CMK (cell line): ENCODE measurements around the gene DCTN2.

Experiments used
- DNase-seq: peaks from one replicate; pipeline ENCODE4 v3.0.0-alpha.2; 2010; ENCODE audit warnings: low read depth

DCTN2 gene

GRCh38 chr12:57549909-57550640, 3.1 kb upstream of the DCTN2 start, which contains the start of gene KIF5A:
Gene KIF5A, plus strand, starts transcription at chr12:57550044. Its CDS starts 228 bp downstream, at chr12:57550272.
- no peak for DNase-seq

DNA sequence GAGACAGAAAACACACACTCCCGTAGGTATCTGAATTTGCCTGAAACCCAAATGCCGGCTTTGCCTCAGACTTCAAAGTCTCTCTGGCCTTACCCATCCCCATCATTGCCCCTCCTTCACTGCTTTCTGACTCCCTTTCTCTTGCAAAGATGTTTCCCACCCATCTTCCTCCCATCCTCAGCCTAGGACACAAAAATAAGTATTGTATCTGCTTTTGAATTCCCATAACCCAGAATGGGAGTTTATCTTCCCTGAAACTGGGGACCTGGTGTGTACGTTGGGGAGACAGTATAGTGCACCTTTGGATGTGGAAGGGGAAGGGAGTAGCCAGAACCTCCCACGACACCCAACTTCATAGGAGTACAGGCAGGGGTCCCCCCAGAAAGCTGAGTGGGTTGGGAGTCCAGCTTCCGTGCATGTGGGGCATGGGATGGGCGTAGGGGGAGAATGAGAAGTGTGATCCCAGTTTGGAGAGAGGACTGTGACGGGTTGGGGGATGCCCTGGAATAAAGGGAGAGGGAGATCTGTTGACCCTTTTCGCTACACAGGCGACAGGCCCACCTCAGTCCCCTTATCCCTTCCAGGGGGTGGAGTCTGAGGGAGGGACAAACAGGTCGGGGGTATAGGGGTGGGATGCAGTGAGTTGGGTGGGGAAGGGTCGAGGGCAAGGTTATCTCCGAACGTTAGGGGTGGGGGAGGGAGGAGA, 2.4 kb upstream of the DCTN2 start:
- DNase-seq: no peak

DNA sequence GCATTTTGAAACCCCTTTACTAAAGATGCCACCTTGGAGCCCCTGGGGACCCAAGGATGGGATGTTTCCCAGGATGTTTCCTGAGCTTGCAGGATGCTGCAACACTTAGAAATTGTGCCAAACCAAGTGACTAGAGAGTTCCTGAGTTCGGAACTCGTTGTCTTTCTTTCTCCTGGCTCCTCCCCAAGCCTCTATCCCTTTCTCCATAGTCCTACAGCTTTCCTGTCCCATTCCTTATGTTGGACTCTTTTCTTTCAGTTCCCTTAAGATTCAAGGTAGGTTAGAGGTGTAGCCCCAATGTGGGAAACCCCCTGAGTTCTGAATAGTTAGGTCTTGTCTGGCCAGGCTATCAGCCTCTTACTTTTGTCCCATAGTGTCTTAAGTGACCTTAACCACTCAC, 1.5 kb upstream of the DCTN2 start:
- no peak for DNase-seq

DNA sequence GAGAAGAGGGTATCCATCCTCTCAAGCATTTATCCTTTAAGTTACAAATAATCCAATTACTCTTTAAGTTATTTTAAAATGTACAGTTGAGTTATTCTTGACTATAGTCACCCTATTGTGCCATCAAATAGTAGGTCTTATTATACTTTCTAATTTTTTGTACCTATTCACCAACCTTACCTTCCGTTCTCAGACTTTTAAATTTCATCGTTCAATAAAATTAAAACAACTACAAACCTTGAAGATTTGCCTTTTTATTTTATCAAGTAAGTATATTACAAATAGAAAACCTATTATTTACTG, 972 bp upstream of the DCTN2 start:
- DNase-seq: no peak

- DNase-seq: no peak
Measured at GRCh38 chr12:57547288-57548012, 458 bp upstream of the DCTN2 start.

GRCh38 chr12:57545809-57546437, 1.1 kb downstream of the DCTN2 start:
- no peak for DNase-seq

- no peak for DNase-seq
Measured at GRCh38 chr12:57543581-57543980, 3.4 kb downstream of the DCTN2 start.

- DNase-seq: no peak
Measured at GRCh38 chr12:57541717-57542116, 5.3 kb downstream of the DCTN2 start.

DNA sequence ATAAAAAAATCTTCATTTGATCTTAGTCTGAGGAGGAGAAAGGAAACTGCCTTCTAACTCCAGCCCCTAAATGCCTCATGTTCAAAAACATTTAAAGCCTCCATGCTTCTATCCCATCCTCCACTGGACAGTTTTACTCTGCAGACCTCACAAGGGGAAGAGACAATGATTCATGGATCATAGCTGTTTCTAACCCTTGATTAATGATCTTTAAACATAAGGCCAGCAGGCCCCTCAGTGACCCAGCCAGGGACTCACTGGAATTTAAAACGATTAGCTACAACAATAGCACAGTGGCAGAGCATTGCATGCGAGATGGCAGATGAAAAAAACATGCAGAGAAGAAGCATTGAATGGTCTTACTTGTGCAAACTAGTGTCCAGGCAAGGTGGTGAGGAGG, 6.0 kb downstream of the DCTN2 start:
- no peak for DNase-seq

- DNase-seq: peak; percentile 86
Measured at GRCh38 chr12:57539134-57539768, 7.7 kb downstream of the DCTN2 start.

DNA sequence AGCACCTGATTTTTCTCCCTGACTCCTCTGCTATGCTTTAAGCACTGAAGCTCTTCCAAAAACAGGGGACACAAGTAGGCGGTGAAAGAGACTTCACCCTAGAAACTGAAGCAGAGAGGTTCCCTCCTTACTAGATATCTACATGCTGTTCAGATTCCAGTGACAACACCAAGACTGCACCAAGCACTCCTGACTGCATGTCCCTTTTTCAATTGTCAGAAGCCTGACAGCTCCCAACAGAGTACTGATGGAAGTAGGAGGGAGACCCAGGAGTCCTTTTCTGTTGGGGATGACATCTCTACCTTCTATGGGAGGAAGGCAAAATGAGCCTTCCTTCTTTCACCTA, 10.4 kb downstream of the DCTN2 start:
- DNase-seq: no peak

DNA sequence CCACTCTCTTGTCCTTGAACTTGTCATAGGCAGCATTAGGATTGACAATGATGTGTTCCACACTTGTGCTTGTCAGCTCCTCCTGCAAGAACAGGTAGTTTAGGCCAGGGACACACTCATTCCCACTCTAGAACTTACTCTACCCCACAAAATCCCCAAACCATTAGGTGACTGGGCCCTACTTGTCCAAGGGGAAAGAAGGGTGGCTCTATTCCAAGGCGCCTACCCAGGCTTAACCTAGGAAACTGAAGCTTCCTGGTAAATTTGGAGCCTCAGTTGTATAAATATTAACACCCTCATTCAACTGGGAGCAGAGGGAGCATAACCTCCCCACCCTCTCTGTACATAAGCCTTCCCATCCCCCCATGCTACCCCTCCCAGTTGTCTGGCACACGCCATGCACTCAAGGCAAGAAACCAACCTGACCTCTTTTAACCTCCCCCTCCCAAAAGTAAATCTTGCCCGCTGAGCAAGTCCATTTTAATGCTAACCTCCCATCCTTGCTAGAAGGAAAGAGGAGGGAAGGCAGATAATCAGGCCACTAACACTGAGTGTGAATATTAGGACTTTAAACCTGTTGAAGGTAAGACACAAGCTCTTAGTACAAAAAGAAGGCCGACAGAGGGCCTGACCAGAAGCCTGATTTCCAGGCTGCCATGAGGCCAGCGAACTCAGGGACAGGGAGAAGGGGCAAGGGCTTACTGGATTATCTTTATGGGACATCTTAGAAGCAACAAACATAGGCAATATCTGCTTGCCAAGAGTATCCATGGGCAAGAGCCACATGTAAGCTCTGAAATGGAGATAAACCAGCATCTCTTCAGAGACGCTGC, 11.0 kb downstream of the DCTN2 start:
- DNase-seq: no peak

- no peak for DNase-seq
Measured at GRCh38 chr12:57534991-57535543, 11.9 kb downstream of the DCTN2 start.

DNA sequence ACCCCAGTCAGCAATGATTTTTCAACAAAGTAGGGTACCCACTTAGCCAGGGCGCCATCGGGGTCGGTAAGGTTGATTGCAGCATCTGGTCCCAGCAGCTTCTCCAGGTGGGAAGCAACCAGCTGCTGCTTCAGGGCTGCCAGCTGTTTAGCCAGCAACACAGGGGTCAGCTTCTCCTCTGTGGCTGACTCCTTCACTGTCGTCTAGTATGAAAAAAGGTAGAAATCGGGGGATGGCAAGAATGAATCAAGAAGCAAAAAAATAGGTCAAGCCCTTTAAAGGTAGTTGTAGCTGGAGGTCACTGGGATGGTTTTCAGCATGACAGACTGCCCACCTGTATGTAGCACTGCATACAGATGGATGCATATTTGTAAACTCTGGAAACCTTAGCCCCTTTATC, 12.7 kb downstream of the DCTN2 start:
- DNase-seq: no peak

GRCh38 chr12:57533108-57533507, 13.9 kb downstream of the DCTN2 start:
- DNase-seq: no peak

DNA sequence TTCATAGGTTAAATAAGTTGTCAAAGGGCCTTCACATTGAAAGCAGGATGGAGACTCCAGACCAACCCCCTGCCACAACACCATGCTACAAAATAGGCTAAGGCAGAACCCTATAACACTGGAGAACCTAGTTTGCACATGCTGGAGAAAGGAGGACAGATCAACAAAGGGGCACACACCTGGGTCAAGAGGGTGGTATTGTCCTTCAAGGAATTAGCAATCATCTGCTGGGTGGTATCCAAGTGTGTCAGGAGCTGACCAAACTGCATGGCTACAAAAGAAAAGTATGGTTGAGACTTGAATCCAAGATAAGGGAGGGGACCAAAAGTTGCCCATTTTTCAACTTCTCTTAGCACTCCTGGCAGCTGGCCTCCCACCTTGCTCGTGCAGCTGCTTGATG, 15.2 kb downstream of the DCTN2 start:
- DNase-seq: no peak

GRCh38 chr12:57530396-57531142, 16.4 kb downstream of the DCTN2 start:
- DNase-seq: no peak

DNA sequence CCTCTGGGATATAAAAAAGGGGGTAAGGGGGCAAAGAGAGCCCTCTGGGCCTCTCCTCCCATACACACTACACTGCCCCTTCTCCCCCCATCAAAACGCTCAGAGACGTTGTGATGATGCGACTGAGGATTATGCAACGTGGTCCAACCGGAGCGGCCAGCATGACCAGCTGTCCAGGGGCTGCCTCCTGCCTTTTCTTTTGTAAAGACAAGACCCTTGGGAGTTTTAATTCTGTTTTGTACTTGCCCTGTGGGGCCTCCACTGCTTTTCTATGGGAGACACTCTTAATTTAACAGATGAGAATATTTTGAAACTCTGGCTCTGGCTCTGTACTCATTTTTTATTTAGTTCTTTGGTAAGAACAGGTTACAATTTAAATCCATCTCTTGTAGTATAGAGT, 17.2 kb downstream of the DCTN2 start:
- DNase-seq: no peak

DNA sequence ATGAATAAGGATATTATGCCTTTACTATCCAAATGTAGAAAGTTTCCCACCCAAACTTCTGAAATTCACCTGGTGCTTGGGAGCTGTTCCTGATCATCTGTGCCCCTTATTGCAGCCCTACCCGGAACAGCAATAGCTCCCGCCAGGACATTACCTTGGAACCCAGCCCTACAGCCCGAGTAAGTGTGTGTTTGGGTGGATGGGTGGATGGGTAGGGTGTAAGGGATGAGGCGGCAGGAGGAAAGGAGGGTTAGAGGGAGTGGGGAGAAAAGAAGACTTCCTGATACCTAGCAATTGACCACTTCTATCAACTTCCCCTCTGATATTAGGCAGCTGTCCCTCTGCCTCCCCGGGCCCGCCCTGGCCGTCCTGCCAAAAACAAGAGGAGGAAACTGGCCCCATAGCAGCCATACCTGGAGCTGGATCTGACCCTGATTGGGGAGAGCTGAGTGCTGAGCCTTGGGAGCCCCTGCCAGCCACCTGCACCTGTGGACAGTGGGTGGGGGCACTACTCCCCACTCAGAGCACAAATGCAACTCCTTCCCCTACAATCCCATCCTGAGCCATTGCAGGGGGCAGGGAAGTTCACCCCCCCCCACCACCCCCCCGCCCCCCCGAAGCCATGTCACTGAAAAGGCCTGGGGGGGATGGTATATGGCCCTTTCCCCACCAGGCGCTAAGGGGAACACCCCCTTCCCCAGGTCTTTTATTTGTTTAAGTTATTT, 18.0 kb downstream of the DCTN2 start:
- DNase-seq: no peak

DNA sequence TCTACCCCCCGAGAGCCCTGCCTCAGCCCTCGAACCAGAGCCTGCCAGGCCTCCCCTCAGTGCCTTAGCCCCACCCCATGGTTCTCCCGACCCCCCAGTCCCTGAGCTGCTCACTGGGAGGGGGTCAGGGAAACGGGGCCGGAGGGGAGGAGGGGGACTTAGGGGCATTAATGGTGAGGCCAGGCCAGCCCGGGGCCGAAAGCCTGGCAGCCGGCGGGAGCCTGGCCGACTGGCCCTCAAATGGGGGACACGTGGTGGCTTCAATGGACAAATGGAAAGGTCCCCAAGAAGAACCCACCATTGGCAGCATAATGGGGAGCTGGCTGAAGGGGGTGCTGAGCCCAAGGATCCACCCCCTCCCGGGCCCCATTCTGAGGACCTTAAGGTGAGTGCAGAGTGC, 18.8 kb downstream of the DCTN2 start:
- DNase-seq: no peak
